Activated naive CD8-positive, alpha-beta T cell treated with anti-CD3 and anti-CD28 coated beads for 36 hours (primary cell): ENCODE measurements around the gene TAS2R46. TPM values are rescaled to one million over a fixed set of nuclear protein-coding genes. Genes with fewer than 3 reads are reported as not detected.
"Not testable (repeated sequence)": the region's sequence is repeated elsewhere in the genome, so short reads cannot be mapped to it uniquely, and the experiment has no call there.

Experiments
- DNase-seq: peaks from one replicate; pipeline ENCODE4 v3.0.0; 2021
- H3K27ac Mint-ChIP-seq: one replicate; pipeline ENCODE4 v1.8.0; 2022; ENCODE audit warnings: mild to moderate bottlenecking, moderate library complexity, mixed read lengths
- H3K27me3 Mint-ChIP-seq: one replicate; pipeline ENCODE4 v1.8.0; 2022; ENCODE audit warnings: mild to moderate bottlenecking, mixed read lengths
- H3K36me3 Mint-ChIP-seq: one replicate; pipeline ENCODE4 v1.8.0; 2021; ENCODE audit warnings: mild to moderate bottlenecking, mixed read lengths
- H3K4me1 Mint-ChIP-seq: one replicate; pipeline ENCODE4 v1.8.0; 2021; ENCODE audit warnings: mixed read lengths
- H3K4me3 Mint-ChIP-seq: one replicate; pipeline ENCODE4 v1.8.0; 2022; ENCODE audit warnings: mild to moderate bottlenecking, moderate library complexity, mixed read lengths
- H3K9me3 Mint-ChIP-seq: one replicate; pipeline ENCODE4 v1.8.0; 2022; ENCODE audit warnings: mixed read lengths
- total RNA-seq, 2 experiments: library from RNA; stranded (reverse); gene quantifications; one replicate each; pipeline ENCODE4 v1.2.3, GENCODE V29; 2021

TAS2R46 gene
- total RNA-seq, 2 experiments from 2014 or later: 0.39 to 0.48 TPM

GRCh38 chr12:11067514-11067913 is 5.4 kb upstream of the TAS2R46 start:
- H3K4me1 Mint-ChIP-seq: peaks cover 4% of the 10 kb centered on the region
- no peak for DNase-seq
- H3K36me3 Mint-ChIP-seq: peaks cover 34% of the 10 kb centered on the region
- H3K27me3 Mint-ChIP-seq: no peaks in the 10 kb centered on the region
- no peak overlapping the region for H3K27ac Mint-ChIP-seq
- H3K9me3 Mint-ChIP-seq: peaks cover 1% of the 10 kb centered on the region
- no peak overlapping the region for H3K4me3 Mint-ChIP-seq

- no peaks in the 10 kb centered on the region for H3K9me3 Mint-ChIP-seq
- peaks cover 14% of the 10 kb centered on the region for H3K4me1 Mint-ChIP-seq
- DNase-seq: no peak
- H3K4me3 Mint-ChIP-seq: no peak overlapping the region
- H3K27me3 Mint-ChIP-seq: no peaks in the 10 kb centered on the region
- H3K27ac Mint-ChIP-seq: no peak overlapping the region
- peaks cover 24% of the 10 kb centered on the region for H3K36me3 Mint-ChIP-seq
Observed at GRCh38 chr12:11059784-11060183, 2.3 kb downstream of the TAS2R46 start.

GRCh38 chr12:11059041-11059440 is 3.1 kb downstream of the TAS2R46 start:
- H3K36me3 Mint-ChIP-seq: peaks cover 24% of the 10 kb centered on the region
- H3K4me1 Mint-ChIP-seq: peaks cover 14% of the 10 kb centered on the region

GRCh38 chr12:11055306-11055705 is 6.8 kb downstream of the TAS2R46 start:
- H3K36me3 Mint-ChIP-seq: peaks cover 44% of the 10 kb centered on the region
- DNase-seq: no peak
- H3K4me3 Mint-ChIP-seq: no peak overlapping the region
- no peak overlapping the region for H3K27ac Mint-ChIP-seq
- peaks cover 16% of the 10 kb centered on the region for H3K9me3 Mint-ChIP-seq
- peaks cover 4% of the 10 kb centered on the region for H3K4me1 Mint-ChIP-seq
- H3K27me3 Mint-ChIP-seq: no peaks in the 10 kb centered on the region

More at GRCh38 chr12:11059041-11059440, 3.1 kb downstream of the TAS2R46 start:
- Mint-ChIP-seq H3K4me3 (no peak overlapping the region), H3K27ac (no peak overlapping the region), H3K9me3 (no peaks in the 10 kb centered on the region), H3K27me3 (no peaks in the 10 kb centered on the region)
- DNase-seq: no peak

GRCh38 chr12:11049806-11050531 is 12.1 kb downstream of the TAS2R46 start:
- not testable (repeated sequence) for H3K4me1 Mint-ChIP-seq, H3K27ac Mint-ChIP-seq, H3K27me3 Mint-ChIP-seq, H3K4me3 Mint-ChIP-seq, DNase-seq
- H3K36me3 Mint-ChIP-seq: peaks cover 57% of the 10 kb centered on the region
- H3K9me3 Mint-ChIP-seq: peaks cover 20% of the 10 kb centered on the region

GRCh38 chr12:11041366-11041765 is 20.7 kb downstream of the TAS2R46 start:
- not testable (repeated sequence) for H3K27ac Mint-ChIP-seq, H3K27me3 Mint-ChIP-seq, H3K9me3 Mint-ChIP-seq, DNase-seq, H3K4me1 Mint-ChIP-seq, H3K4me3 Mint-ChIP-seq
- peaks cover 52% of the 10 kb centered on the region for H3K36me3 Mint-ChIP-seq

DNA sequence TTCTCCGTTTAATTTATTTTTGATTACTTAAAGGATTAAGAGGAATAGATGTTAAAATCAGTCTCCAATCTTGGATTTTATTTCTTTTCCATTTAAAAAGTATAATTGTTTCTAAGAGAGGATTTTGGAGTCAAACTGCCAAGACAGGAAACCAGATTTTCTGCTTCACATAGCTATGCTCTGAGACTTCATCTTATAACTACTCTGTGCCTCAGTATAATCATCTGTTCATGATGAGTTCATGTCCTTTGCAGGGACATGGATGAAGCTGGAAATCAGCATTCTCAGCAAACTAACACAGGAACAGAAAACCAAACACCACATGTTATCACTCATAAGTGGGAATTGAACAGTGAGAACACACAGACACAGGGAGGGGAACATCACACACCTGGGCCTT is 21.9 kb downstream of the TAS2R46 start:
- Mint-ChIP-seq H3K27ac (no peak overlapping the region), H3K9me3 (peaks cover 3% of the 10 kb centered on the region), H3K4me1 (peaks cover 3% of the 10 kb centered on the region), H3K4me3 (no peak overlapping the region), H3K27me3 (no peaks in the 10 kb centered on the region), H3K36me3 (peaks cover 49% of the 10 kb centered on the region)
- no peak for DNase-seq

DNA sequence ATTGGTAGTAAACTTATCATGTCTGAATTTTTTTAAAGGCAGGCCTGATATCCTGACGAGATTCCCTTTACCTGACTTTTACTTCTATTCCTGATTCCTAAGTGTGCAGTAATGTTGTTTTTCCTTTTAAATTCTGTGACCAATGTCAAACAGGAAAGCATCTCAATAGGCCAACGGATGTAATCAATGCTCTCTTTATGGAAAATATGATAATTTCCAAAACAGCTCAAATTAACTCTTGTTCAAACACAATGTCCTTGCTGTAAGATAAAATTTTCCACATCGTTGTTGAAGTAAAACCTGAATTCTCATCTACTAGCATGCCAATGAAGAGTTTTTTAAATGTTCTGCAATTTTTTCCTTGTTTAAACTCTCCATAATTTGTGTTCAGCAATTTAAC is 22.9 kb downstream of the TAS2R46 start:
- peaks cover 4% of the 10 kb centered on the region for H3K9me3 Mint-ChIP-seq
- peaks cover 42% of the 10 kb centered on the region for H3K36me3 Mint-ChIP-seq
- H3K27me3 Mint-ChIP-seq: no peaks in the 10 kb centered on the region
- H3K27ac Mint-ChIP-seq: no peak overlapping the region
- H3K4me3 Mint-ChIP-seq: no peak overlapping the region
- no peak for DNase-seq
- H3K4me1 Mint-ChIP-seq: peaks cover 3% of the 10 kb centered on the region

DNA sequence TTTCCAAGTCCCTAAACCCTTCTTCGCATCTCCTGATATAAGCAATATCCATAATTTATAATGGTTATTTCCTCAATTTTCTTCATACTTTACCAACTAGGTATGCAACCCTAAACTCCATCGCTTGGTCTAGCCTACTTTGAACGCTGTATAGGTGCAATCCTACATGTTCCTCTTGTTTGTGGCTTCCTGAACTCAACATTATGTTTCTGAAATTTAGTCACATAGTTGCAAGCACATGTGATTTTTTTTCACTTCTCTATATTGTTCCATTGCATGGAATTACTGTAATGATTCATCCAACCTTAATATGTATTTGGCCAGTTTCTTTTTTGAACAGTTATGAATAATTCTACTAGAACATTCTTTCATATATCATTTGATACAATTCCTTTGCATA is 28.1 kb downstream of the TAS2R46 start:
- H3K4me3 Mint-ChIP-seq, H3K27me3 Mint-ChIP-seq: not testable (repeated sequence)
- H3K36me3 Mint-ChIP-seq: peaks cover 33% of the 10 kb centered on the region

GRCh38 chr12:11031307-11031706 is 30.8 kb downstream of the TAS2R46 start, which contains the start of gene TAS2R31:
Gene TAS2R31, minus strand, starts transcription at chr12:11031407. Its CDS starts 72 bp downstream, at chr12:11031335.
- peaks cover 2% of the 10 kb centered on the region for H3K9me3 Mint-ChIP-seq
- no peak within 1 kb of the TSS for H3K4me3 Mint-ChIP-seq
- H3K27ac Mint-ChIP-seq: no peak within 1 kb of the TSS
- no peak for DNase-seq
- H3K27me3 Mint-ChIP-seq: no peaks in the 10 kb centered on the region
- H3K36me3 Mint-ChIP-seq: peaks cover 41% of the 10 kb centered on the region
- peaks cover 5% of the 10 kb centered on the region for H3K4me1 Mint-ChIP-seq

More for the DNA sequence above, 28.1 kb downstream of the TAS2R46 start:
- H3K9me3 Mint-ChIP-seq, H3K4me1 Mint-ChIP-seq, H3K27ac Mint-ChIP-seq, DNase-seq: not testable (repeated sequence)

DNA sequence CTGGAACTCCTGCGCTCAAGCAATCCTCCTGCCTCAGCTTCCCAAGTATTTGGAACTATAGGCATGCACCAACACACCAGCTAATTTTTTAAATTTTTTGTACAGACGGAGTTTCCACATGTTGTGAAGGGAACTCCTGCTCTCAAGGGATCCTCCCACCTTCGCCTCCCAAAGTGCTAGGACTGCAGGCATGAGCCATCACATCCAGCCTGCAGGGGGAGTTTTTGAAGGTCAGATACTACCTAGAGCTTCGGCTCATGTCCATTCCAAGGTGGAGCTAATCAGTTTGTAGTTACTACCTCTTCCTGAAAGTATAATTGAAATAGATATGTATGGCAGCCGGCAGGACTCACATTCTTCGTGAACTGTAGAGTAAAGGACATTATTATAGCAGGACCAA is 36.0 kb downstream of the TAS2R46 start:
- no peak overlapping the region for H3K4me3 Mint-ChIP-seq
- H3K27me3 Mint-ChIP-seq: no peaks in the 10 kb centered on the region
- DNase-seq: no peak
- H3K27ac Mint-ChIP-seq: no peak overlapping the region
- H3K36me3 Mint-ChIP-seq: peaks cover 40% of the 10 kb centered on the region
- peaks cover 9% of the 10 kb centered on the region for H3K9me3 Mint-ChIP-seq
- H3K4me1 Mint-ChIP-seq: peaks cover 5% of the 10 kb centered on the region

GRCh38 chr12:11023387-11023786 is 38.7 kb downstream of the TAS2R46 start:
- Mint-ChIP-seq H3K9me3 (peaks cover 9% of the 10 kb centered on the region), H3K27ac (no peak overlapping the region), H3K27me3 (no peaks in the 10 kb centered on the region), H3K4me3 (no peak overlapping the region), H3K4me1 (peaks cover 2% of the 10 kb centered on the region), H3K36me3 (peaks cover 28% of the 10 kb centered on the region)
- no peak for DNase-seq

DNA sequence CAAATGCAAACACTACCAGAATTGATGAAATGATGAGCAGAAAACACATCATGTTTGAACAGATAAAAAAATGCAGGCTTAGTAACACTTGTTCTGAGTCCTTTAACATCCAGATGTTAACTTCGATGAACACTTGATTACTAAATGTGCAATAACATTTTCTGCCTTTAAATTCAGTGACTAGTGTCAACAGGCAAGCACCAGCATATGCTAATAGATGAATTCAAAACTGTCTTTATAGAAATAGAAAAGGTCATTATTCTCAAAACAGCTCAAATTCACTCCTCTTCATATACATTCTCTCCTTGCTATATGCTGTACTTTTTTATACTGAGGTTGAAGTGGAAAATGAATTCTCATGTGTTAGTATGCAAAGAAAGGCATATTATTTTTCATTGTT is 39.6 kb downstream of the TAS2R46 start, which contains the start of gene TAS2R19:
Gene TAS2R19 (minus strand): TSS at position 101 of the 400 bp plus-strand sequence. CDS start 49 bp downstream, at position 52.
- DNase-seq: no peak
- Mint-ChIP-seq H3K4me3 (no peak within 1 kb of the TSS), H3K27ac (no peak within 1 kb of the TSS), H3K36me3 (peaks cover 25% of the 10 kb centered on the region), H3K4me1 (peaks cover 2% of the 10 kb centered on the region), H3K9me3 (peaks cover 9% of the 10 kb centered on the region), H3K27me3 (no peaks in the 10 kb centered on the region)

- Mint-ChIP-seq H3K4me3 (no peak overlapping the region), H3K27me3 (no peaks in the 10 kb centered on the region), H3K36me3 (peaks cover 20% of the 10 kb centered on the region), H3K4me1 (peaks cover 13% of the 10 kb centered on the region), H3K27ac (no peak overlapping the region), H3K9me3 (no peaks in the 10 kb centered on the region)
- no peak for DNase-seq
Observed at GRCh38 chr12:11016937-11017336, 45.2 kb downstream of the TAS2R46 start.

GRCh38 chr12:11015775-11016430 is 46.2 kb downstream of the TAS2R46 start:
- Mint-ChIP-seq H3K9me3 (no peaks in the 10 kb centered on the region), H3K4me1 (peaks cover 12% of the 10 kb centered on the region), H3K4me3 (no peak overlapping the region), H3K27me3 (no peaks in the 10 kb centered on the region), H3K36me3 (peaks cover 19% of the 10 kb centered on the region), H3K27ac (no peak overlapping the region)
- DNase-seq: no peak
